Activated naive CD8-positive, alpha-beta T cell (primary cell): ENCODE data around the gene CIRBP.
A peak's percentile ranks its signal among the peaks of the same experiment; 100 is the strongest.

Source experiments
- H3K27ac Mint-ChIP-seq: one replicate; pipeline ENCODE4 v1.8.0; 2021; ENCODE audit warnings: mixed read lengths
- H3K27me3 Mint-ChIP-seq: one replicate; pipeline ENCODE4 v1.8.0; 2021; ENCODE audit warnings: mixed read lengths
- H3K36me3 Mint-ChIP-seq: one replicate; pipeline ENCODE4 v1.8.0; 2021; ENCODE audit warnings: mixed read lengths
- H3K4me1 Mint-ChIP-seq: one replicate; pipeline ENCODE4 v1.8.0; 2021; ENCODE audit warnings: low read depth, mixed read lengths
- H3K4me3 Mint-ChIP-seq: one replicate; pipeline ENCODE4 v1.8.0; 2021; ENCODE audit warnings: mild to moderate bottlenecking, mixed read lengths
- H3K9me3 Mint-ChIP-seq: one replicate; pipeline ENCODE4 v1.8.0; 2021; ENCODE audit warnings: low read depth, mixed read lengths

Gene CIRBP

DNA sequence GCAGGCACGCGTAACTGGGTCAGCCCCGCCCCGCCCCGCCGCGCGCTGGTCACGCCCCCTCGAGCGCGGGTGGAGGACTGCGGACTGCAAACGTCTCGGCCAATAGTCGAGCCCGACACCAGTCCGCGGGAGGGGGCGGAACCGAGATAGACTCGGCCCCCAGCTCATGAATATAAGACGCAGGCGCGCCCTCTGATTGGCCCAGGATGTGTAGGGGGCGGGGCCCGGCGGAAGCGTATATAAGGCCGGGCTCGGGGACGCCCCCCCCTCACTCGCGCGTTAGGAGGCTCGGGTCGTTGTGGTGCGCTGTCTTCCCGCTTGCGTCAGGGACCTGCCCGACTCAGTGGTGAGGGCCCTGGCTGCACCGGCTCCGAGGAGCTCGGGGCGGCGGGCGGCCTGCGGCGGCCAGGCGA lies at the start of gene CIRBP:
Gene CIRBP, plus strand, starts transcription at position 268 of the 413 bp plus-strand sequence. CDS start 1,602 bp downstream, outside the sequence.
- Mint-ChIP-seq H3K4me3 (peak within 1 kb of the TSS; percentile 95), H3K36me3 (peaks cover 6% of the 10 kb centered on the region), H3K4me1 (peaks cover 61% of the 10 kb centered on the region), H3K27ac (peak within 1 kb of the TSS; percentile 96), H3K27me3 (no peaks in the 10 kb centered on the region), H3K9me3 (no peaks in the 10 kb centered on the region)

- Mint-ChIP-seq H3K4me1 (no peaks in the 10 kb centered on the region), H3K36me3 (no peaks in the 10 kb centered on the region), H3K9me3 (no peaks in the 10 kb centered on the region), H3K4me3 (no peak overlapping the region), H3K27me3 (no peaks in the 10 kb centered on the region), H3K27ac (no peak overlapping the region)
These were observed 49.2 kb upstream of the CIRBP start for GRCh38 chr19:1219786-1220476.

DNA sequence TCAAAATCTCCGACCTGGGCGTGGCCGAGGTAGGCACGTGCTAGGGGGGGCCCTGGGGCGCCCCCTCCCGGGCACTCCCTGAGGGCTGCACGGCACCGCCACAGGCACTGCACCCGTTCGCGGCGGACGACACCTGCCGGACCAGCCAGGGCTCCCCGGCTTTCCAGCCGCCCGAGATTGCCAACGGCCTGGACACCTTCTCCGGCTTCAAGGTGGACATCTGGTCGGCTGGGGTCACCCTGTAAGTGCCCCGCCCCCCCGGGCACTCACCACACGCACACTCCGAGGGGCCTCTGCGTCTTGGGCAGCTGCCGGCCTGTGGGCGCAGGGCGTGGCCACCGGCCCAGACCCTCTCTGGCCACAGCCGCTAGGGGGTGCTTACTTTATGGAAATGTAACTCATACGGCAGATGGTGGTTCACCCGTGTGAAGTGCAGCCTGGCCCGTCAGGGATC lies 48.6 kb upstream of the CIRBP start:
- H3K27ac Mint-ChIP-seq, result no peak overlapping the region
- no peaks in the 10 kb centered on the region for H3K36me3 Mint-ChIP-seq
- no peaks in the 10 kb centered on the region for H3K27me3 Mint-ChIP-seq
- no peaks in the 10 kb centered on the region for H3K9me3 Mint-ChIP-seq
- no peak overlapping the region for H3K4me3 Mint-ChIP-seq
- no peaks in the 10 kb centered on the region for H3K4me1 Mint-ChIP-seq

DNA sequence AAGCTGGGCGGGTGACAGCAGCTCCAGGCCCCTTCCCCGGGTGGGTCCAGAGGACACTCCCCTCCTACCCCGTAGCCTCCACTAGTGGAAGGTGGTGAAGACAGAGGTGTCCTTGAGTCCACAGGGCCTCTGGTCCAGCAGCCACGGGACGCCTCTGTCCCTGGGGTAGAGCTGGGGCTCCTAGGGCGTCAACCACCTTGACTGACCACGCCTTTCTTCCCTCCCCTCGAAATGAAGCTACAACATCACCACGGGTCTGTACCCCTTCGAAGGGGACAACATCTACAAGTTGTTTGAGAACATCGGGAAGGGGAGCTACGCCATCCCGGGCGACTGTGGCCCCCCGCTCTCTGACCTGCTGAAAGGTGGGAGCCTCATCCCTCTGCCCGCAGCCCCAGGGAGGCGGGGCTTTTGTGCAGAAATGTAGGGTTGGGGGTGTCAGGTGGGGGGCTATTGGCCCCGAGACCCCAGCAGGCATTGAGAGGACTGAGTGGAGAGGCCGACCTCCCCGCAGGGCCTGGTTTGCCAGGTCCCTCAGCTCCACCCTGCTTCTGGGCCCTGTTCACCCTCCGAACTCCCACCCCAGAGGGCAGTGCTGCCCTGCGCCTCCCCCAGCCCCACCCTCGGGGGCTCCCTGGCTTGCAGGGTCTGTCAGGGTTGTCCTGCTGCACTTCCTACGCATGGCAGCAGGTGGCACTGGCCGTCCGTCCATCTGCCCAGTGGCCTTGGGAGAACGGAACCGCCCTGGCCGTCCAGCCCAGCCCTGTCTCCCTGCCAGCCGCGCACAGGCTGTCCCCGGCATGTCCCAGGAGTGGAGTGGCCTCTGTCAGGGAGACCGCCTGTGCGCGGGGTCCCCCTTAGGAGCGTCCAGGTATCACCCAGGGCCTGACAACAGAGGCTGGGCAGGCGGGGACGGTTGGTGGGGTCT lies 47.9 kb upstream of the CIRBP start:
- Mint-ChIP-seq H3K36me3 (no peaks in the 10 kb centered on the region), H3K4me3 (no peak overlapping the region), H3K27ac (no peak overlapping the region), H3K27me3 (no peaks in the 10 kb centered on the region), H3K9me3 (no peaks in the 10 kb centered on the region), H3K4me1 (no peaks in the 10 kb centered on the region)

GRCh38 chr19:1221904-1222255 lies 47.3 kb upstream of the CIRBP start:
- H3K27ac Mint-ChIP-seq, result no peak overlapping the region
- H3K36me3 Mint-ChIP-seq, result no peaks in the 10 kb centered on the region
- H3K4me3 Mint-ChIP-seq, result no peak overlapping the region
- H3K9me3 Mint-ChIP-seq, result no peaks in the 10 kb centered on the region
- H3K4me1 Mint-ChIP-seq, result no peaks in the 10 kb centered on the region
- H3K27me3 Mint-ChIP-seq, result no peaks in the 10 kb centered on the region

DNA sequence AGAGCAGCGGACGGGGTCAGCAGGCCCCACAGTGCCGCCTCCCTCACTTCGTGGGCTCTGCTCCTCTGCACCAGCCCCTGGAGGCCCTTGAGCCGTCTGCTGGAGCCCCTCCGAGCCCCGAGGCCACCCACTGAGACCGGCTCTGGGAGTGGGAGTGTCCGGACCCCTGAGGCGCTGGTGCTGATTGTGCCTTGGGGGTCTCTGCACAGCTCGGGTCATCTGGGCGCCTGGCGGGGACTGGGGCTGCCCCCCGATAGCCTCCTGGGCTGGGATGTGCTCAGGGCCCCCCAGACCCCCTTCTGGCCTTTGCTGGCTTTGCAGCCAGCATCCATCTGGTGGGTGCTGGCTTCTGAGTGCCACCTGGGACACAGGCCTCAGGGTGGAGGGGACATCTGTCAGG lies 46.7 kb upstream of the CIRBP start:
- Mint-ChIP-seq H3K27me3 (no peaks in the 10 kb centered on the region), H3K4me3 (no peak overlapping the region), H3K36me3 (no peaks in the 10 kb centered on the region), H3K4me1 (no peaks in the 10 kb centered on the region), H3K27ac (no peak overlapping the region), H3K9me3 (no peaks in the 10 kb centered on the region)

- H3K4me3 Mint-ChIP-seq, result no peak overlapping the region
- no peaks in the 10 kb centered on the region for H3K27me3 Mint-ChIP-seq
- H3K27ac Mint-ChIP-seq, result no peak overlapping the region
- H3K9me3 Mint-ChIP-seq, result no peaks in the 10 kb centered on the region
- no peaks in the 10 kb centered on the region for H3K4me1 Mint-ChIP-seq
- H3K36me3 Mint-ChIP-seq, result no peaks in the 10 kb centered on the region
These were observed 45.9 kb upstream of the CIRBP start for GRCh38 chr19:1223018-1223855.

DNA sequence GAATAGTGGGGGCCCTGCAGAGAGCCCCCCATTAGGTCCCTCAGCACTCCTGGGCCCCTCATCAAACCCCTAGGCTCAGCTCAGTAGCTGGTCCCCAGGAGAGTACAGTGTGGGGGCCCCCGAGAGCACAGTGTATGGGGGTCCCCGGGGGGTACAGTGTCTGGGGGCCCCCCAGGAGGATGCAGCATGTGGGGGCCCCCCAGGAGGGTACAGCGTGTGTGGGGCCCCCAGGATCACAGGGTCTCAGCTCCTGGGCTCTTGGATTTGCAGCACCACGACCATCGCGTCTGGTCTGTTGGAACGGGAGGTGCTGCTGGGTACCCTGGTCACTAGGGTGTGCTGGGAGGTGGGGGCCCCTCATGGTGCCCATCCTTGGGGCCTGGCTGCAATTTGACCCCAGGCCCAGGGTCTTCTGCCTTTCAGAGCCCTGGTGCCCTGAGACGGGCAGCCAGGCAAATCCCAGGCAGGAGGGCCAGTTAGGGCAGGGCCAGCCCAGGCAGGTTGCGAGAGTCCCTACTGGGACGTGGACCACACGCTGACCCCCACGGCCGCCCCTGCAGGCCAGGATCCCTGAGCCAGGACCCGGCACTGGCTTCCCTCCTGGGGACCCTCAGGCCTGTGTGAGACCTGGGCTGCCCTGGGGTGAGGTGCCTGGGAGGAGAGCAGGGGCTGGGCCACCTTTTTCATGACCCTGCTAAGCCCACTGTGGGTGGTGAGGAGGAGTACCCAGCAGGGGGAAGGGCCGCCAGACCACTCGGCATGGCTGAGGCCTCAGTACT lies 44.9 kb upstream of the CIRBP start:
- Mint-ChIP-seq H3K36me3 (no peaks in the 10 kb centered on the region), H3K27me3 (no peaks in the 10 kb centered on the region), H3K4me1 (no peaks in the 10 kb centered on the region), H3K4me3 (no peak overlapping the region), H3K9me3 (no peaks in the 10 kb centered on the region), H3K27ac (no peak overlapping the region)

DNA sequence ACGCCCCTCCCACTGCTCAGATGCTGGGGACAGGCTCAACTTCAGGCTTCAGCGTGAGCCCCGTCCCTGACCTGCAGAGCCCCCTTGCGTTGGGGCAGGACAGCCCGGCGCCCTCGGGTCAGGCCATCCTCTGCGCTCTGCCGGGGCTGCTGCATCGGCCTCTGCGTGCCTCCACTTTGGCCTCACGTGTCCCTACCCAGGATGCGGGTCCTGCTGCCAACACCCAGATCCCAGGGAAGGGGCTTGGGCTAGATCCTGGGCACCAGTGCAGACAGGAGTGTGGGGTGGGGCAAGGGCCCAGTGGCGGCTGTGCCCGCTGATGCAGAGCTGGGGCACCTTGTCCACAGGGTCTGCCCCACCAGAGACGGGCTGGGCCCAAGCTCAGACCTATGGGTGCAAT lies 44.3 kb upstream of the CIRBP start:
- no peak overlapping the region for H3K27ac Mint-ChIP-seq
- no peak overlapping the region for H3K4me3 Mint-ChIP-seq
- H3K36me3 Mint-ChIP-seq, result no peaks in the 10 kb centered on the region
- no peaks in the 10 kb centered on the region for H3K27me3 Mint-ChIP-seq
- no peaks in the 10 kb centered on the region for H3K9me3 Mint-ChIP-seq
- H3K4me1 Mint-ChIP-seq, result no peaks in the 10 kb centered on the region

- Mint-ChIP-seq H3K27ac (no peak overlapping the region), H3K9me3 (no peaks in the 10 kb centered on the region), H3K4me3 (no peak overlapping the region), H3K4me1 (no peaks in the 10 kb centered on the region), H3K27me3 (no peaks in the 10 kb centered on the region), H3K36me3 (no peaks in the 10 kb centered on the region)
These were observed 43.5 kb upstream of the CIRBP start for GRCh38 chr19:1225440-1226226.

GRCh38 chr19:1226227-1226518 lies 43.0 kb upstream of the CIRBP start:
- Mint-ChIP-seq H3K9me3 (no peaks in the 10 kb centered on the region), H3K27ac (no peak overlapping the region), H3K4me1 (no peaks in the 10 kb centered on the region), H3K27me3 (no peaks in the 10 kb centered on the region), H3K4me3 (no peak overlapping the region), H3K36me3 (no peaks in the 10 kb centered on the region)

- Mint-ChIP-seq H3K27ac (no peak overlapping the region), H3K9me3 (no peaks in the 10 kb centered on the region), H3K4me3 (no peak overlapping the region), H3K36me3 (no peaks in the 10 kb centered on the region), H3K27me3 (no peaks in the 10 kb centered on the region), H3K4me1 (no peaks in the 10 kb centered on the region)
These were observed 42.4 kb upstream of the CIRBP start for GRCh38 chr19:1226522-1227303.

GRCh38 chr19:1227304-1228054 lies 41.7 kb upstream of the CIRBP start:
- Mint-ChIP-seq H3K27me3 (no peaks in the 10 kb centered on the region), H3K27ac (no peak overlapping the region), H3K36me3 (no peaks in the 10 kb centered on the region), H3K4me3 (no peak overlapping the region), H3K9me3 (no peaks in the 10 kb centered on the region), H3K4me1 (no peaks in the 10 kb centered on the region)
